Limb (tissue), 2 donors: ENCODE results near the gene SARDH.

Source experiments
- DNase-seq, 2 donors: peaks; one replicate each; pipeline ENCODE4 v3.0.0-alpha.2; 2016; ENCODE audit errors: extremely low spot score in 2 of 2

The SARDH gene, protein sequence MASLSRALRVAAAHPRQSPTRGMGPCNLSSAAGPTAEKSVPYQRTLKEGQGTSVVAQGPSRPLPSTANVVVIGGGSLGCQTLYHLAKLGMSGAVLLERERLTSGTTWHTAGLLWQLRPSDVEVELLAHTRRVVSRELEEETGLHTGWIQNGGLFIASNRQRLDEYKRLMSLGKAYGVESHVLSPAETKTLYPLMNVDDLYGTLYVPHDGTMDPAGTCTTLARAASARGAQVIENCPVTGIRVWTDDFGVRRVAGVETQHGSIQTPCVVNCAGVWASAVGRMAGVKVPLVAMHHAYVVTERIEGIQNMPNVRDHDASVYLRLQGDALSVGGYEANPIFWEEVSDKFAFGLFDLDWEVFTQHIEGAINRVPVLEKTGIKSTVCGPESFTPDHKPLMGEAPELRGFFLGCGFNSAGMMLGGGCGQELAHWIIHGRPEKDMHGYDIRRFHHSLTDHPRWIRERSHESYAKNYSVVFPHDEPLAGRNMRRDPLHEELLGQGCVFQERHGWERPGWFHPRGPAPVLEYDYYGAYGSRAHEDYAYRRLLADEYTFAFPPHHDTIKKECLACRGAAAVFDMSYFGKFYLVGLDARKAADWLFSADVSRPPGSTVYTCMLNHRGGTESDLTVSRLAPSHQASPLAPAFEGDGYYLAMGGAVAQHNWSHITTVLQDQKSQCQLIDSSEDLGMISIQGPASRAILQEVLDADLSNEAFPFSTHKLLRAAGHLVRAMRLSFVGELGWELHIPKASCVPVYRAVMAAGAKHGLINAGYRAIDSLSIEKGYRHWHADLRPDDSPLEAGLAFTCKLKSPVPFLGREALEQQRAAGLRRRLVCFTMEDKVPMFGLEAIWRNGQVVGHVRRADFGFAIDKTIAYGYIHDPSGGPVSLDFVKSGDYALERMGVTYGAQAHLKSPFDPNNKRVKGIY

DNA sequence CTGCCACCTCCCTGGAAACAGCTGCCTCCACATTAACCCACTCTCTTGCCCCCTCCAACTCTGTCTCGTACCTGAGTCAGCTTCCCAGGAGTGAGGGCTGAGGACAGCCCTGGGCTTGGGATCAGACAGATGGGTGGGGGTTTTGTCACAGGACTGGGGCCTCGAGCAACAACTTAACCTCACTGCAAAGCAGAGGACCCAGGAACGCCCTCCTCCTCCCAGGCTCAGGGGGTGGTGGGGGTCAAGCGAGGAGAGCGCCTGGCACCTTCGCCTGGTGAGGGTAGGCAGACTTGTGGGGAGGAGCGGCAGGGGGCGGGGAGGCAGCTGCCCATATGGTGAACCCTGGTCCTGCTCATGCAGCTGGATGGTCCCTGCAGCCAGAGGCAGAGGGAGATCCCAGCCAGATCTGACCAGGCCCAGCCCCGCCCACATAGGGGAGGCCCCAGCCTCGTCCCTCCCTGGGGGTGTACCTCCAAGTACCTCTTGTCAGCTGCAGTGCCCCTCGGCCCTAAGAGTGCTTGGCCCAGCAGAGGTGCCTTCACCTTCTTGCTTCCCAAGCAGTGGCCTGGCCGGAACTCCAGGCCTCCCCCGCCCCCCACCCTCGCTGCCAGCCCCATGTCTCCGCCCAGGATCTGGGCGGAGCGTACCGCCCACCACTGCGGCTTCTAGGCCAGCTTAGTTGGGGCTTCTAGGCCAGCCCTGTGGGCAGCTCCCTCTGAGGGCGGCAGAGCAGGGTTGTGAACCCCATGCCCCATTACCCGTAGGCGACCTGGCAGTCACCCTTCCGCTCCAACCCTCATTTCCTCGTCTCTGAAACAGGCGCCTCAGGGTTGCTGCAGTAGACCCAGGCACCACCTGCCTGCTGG is at the start of gene SARDH:
Gene SARDH (minus strand): TSS at position 579 of the 866 bp plus-strand sequence. CDS start 4,179 bp downstream, outside the sequence.
- DNase-seq: peak; percentile 58 to 76

DNA sequence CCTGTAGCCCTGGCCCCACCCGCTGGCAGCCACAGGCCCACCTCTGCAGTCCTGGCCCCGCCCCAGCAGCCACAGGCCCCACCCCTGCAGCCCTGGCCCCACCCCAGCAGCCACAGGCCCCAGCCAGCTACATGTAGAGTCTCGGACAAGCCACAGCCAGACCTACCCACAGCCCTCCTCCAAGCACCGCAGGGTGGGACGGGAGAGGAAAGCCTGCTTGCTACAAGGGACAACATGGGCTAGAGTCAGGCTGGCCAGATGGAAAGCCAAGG is 49.5 kb upstream of the SARDH start:
- DNase-seq: peak in 1 of 2 donors; percentile 57

DNA sequence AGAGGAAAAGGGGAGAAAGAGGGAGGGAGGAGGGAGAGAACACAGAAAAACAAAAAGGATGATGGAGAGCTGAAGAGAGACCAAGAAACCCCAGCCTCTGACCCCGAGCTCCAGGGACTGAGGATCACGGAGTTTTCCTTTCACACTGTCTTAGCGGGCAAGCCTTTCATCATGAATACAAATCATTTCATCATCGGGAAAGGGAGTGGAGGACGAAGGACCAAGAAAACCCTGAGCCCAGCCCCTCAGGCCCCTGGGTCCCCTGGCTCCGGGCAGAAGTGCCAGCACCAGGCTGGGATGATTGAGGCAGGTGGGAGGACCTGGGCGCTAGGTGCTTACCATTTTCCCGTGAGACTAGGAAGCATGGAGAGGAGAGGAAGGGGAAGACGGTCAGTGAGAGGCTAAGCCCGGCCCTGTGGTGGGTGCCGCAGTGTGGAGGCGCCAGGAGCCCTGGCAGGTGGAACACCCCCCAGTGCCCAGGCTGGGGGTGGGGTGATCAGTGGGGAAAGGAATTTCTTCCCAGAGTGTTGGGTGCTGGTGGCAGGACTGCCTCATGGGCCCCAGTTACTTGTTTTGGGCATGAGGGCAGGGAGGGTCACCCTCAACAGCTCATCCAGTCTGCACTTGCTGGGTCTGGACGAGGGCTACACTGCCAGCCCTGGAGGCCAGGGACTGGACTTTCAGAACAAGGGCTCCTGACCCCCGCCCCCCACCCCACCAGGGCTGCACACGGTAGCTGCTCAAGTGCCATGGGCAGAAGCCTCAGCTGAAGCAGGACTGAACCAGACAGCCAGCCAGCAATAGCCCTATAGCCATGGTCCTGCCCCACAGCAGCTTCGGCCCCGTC is 49.0 kb upstream of the SARDH start:
- DNase-seq: no peak

DNA sequence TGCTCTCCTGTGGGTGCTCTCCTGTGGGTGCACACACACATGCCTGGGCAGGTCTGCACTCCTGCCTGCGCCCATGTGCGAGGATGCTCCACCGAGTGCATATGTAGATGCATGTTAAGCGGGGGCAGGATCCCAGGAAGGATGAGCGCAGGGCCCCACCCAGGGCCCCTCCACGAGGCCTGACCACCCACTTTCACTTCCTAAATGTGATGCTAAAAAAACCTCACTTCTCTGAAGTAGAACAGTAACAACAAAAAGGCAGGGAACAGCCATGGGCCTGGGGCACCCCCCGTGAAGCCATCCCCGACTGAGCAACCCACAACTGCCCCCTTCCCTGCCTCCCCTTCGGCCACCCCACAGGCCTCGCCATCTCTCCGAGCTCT is 48.2 kb upstream of the SARDH start:
- DNase-seq: no peak

DNA sequence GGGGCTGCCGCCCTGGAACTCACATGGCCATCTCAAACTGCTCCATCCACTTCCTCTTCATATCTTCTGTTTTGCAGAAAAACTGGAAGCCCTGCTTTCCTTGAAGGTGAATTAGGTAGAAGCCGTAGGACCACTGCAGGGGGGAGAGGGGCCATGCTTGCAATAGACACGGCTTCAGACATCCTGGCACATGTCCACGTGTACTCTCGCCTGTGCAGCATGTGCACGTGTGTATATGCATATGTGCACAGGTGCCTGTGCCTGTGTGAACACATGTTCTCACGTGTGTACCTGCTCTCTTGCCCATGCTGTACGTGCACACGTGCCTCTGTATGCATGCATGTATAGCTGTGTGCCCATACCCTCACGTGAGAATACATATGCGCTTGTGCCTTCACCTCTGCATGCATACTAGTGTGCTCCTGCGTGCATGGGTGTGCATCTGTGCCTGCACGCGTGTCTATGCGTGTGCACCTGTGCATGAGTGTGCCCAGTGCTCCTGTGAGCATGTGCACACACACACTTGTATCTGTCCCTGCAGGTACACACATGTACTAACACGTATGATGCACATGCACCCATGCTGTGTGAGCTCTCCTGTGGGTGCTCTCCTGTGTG is 47.7 kb upstream of the SARDH start:
- no peak for DNase-seq

DNA sequence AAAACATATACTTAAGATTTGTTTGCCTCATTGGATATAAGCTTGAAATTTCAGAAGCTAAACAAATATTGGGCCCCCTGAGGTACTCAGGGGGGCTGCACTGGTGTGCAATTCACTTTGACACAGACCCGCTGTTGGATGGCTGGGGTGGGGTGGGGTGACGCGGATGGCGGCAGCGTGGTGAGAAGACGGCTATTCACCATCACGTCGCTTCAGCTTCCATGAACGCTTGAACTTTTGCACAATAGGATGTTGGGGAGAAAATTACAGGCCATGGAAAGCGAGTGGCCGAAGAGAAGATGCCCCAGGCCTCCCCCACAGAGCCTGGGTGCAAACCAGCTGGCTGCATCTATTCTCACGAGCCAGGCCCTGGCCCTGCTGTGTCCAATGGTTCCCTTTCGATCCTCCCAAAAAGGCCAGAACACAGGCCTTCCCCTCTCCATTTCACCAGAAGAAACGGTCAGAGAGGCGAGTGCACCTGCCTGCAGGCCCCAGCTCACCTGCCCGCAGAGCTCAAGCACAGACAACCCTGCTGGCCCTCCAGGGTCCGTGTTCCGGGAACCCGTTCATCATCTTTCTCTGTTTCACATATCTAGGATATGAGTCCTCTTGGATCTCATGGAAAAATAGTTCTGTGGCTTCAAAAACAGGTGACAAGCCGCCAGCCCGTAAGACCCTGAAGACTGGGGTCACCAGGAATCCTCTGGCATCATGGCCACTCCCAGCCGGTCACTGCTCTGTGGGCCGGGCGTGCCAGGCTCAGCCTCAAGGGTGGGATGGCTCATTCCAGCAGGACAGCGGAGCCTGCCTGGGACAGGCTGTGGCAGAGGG is 46.8 kb upstream of the SARDH start:
- no peak for DNase-seq

DNA sequence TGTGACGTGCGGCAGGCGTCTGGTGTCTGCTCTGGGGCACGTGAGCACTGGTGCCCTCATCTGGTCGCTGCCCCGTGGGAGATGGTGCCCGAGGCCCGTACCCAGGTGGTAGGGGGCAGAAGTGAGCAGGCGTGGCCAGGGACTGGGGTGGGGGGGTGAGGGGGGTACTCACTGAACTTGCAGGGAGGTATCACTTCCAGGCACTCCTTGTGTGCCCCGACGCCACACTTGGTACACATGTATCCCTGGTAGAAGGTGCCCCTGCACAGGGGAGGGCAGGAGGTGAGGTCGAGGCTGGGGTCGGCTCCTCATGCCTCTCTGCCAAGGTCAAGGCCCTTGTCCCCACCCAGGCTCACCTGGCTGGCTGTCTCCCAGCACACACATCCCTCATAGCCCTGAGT is 45.2 kb upstream of the SARDH start:
- no peak for DNase-seq

DNA sequence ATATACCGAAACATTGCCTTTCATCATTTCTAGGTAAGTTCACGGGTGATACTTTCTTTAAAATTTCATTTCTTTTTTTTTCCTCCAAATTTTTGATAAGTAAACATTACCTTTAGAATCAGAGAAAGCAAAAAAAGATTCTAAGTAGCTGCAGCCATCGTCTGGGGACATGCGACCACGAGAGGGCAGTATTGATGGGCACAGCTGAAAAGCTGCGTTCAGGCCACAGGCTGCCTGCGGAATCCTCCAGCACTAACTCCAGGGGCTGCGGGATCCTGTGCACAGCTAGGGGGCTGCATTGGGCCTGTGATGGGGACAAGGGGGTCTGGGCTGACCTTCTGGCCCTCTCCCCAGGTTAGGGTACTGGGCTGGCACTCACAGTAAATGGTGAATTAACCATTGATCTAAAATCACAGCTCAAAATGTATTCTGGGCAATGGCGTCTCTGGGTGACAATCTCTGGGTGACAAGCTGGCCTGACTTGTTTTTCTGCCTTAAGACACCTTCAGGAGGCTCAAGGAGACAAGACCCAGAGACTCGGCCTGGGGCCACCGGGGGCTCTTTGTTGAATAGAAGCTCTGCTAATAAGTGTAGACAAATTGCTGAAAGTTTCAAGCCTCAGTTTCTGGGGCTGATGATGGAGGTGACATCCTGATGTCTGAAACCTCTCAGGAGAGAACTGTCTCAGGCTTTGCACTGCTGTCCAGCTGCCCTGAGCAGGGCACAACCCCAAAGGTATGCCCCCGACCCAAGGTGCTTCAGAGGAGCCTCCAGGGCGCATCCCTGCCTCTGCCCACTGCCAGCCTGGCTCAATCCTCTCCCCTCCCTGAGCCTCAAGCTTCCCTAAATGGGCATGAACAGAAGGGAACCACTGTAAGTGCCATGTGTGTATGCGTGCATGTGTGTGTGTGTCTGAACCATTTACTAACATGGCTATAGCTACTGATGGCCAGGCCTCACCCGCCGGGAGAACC is 44.3 kb upstream of the SARDH start:
- peak; percentile 81 to 87 for DNase-seq

DNA sequence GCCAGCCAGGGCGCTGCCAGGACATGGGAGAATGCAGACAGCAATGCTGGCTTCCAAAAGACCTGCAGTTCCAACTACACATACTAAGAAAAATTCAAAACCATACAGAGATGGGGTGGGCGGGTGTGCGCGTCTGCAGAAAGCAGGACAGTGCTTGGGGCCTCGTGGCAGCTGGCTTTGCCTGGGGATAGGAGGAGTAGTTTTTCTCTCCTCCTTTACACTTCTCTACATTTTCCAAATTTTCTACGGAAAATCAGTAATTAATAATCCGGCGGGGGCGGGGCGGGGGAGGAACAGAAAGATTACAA is 43.6 kb upstream of the SARDH start:
- no peak for DNase-seq

DNA sequence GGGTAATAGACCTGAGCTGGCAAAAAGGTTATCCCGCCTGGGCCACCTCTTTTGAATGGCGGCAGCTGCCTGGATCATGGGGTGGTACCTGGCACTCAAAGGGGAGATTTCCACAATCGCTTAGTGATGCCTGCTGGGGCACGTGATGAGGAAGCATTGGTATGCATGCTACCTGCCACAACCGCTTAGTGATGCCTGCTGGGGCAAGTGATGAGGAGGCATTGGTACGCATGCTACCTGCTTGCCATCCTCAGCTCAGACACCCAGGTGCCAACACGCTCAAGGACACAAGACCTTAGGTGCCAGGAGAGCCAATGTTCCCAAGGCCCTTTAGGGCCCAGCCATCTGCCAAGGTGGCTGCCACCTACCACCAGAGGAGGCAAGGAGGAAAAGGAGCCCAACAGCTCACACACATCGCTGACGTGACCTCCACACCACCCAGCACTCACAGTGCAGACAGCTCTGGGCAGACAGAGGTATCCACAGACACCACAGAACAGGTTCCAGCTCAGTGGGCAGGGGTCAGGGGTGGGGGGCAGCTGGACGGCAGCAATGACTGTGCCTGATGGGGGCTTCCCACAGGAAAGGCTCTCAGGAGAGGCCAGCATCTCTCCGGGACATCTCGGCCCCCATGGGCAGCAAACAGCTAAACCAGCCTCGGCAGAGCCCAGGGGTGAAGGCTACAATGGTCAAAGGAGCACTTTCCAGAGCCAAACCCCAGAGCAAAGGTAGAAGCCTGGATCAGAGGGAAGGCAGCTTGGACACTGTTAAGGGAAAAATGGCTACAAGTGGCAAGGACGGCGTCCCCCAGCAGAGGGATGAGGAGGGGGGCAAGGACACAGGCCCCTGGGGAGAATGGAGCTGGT is 43.0 kb upstream of the SARDH start:
- DNase-seq: no peak

DNA sequence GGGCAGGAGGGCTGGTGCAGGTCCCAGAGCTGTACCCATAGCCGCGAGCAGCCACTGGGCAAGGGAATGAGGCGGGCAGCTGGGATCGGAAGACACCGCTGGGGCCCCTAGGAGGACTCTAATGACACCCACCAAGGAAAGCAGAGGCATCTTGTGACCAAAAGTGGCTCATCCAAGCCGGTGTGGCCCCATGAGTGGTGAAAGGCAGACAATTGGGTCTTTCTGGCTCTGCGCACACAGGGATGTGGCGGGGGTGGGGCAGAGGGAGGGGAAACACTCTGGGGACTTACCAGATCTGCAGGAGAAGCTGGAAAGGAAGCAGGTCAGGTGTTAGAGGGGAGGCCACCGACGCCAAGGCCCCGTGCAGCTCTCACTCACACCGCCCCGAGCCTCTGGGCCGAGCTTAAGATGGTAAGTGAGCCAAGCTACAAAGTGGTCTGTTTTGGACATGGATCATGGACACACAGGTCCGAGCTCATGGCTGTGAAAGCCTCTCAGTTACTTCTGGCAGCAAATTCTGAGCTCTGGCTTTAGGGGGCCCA is 42.3 kb upstream of the SARDH start:
- no peak for DNase-seq

DNA sequence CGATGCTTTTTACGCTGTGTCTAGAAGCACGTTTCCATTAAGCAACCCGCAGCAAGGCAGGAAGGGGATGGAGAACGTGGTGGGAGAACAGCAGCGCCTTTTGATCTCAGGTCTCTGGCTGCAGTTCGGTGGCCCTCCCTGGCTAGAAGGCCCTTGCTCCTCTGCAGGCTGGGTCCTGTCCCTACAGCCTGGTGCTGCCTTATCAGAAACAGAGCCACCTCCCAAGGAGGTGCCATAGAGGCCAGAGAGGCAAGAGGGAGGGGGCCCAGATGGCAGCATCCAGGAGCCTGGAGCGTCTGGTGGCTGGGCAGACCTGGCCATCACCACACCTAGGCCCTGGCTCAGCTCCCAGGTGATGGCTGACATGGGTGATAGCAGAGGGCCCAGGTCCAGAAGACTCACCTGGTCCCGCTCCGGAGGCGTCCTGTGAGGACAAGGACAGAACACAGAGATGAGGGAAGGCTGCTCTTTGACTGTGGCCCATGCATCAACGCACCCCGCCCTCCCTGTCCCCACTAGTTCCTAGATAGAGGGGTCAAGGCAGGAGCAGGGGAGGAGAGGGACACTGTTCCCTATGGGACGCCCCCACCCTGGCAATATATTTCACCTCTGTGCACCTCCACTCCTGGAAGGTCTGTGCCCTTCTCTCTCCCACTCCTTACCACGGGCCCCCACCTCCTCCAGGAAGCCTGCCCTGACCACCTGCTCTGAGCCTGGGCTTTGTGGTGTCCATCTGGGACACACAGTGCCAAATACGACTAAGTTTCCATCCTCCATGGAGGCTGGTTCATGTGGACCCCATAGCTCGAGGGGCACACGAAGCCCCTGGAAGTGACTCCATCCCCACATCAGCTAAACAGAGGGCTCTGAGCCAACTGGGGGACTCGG is 41.6 kb upstream of the SARDH start:
- no peak for DNase-seq

DNA sequence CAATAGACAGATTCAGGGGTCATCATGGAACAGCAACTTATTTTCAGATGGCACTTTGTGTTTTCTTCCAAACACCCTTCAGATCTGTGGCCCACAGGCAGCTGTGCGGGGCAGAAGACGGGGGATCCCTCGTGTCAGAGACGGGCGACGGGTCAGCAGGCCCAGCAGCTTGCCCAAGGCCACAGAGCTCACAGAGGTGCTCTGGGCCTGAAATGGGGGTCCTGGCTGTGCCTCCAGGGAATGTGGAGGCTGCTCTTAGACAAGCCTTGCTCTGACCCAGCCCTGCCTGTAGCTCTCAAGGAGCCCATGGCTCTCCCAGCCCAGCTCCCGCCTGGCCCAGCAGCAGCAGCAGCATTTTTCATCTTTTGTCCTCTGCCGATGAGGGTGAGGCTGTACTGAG is 40.9 kb upstream of the SARDH start:
- no peak for DNase-seq

DNA sequence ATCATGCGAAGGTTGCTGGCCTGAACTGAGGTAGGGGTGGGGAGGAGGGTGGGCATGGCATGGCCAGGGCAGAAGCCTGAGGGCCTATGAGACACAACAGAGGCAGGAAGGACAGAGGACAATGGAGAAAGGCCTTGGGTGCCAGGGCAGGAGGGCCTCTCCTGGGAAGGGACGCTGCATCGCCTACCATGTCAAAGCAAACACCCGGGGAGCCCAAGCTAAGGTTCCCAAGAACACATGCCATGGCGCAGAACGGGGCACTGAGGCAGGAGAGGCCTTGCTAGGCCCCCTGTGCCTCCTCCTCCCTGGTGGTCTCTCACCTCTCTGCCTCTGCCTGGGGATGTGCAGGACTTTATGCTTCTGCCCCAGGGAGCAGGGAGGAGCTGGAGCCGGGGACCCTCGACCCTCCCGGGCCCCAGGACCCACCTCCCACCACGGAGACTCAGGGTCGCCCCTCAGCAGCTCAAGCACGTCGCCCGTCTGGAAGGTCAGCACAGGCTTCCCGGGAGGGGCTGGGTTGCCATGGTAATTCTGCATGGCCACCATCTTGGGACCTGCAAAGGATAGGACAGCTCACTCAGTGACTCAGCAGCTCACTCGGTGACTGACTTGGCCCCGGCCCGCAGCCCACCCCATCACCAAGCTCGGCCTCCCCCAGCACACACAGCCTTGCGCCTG is 40.3 kb upstream of the SARDH start:
- no peak for DNase-seq

DNA sequence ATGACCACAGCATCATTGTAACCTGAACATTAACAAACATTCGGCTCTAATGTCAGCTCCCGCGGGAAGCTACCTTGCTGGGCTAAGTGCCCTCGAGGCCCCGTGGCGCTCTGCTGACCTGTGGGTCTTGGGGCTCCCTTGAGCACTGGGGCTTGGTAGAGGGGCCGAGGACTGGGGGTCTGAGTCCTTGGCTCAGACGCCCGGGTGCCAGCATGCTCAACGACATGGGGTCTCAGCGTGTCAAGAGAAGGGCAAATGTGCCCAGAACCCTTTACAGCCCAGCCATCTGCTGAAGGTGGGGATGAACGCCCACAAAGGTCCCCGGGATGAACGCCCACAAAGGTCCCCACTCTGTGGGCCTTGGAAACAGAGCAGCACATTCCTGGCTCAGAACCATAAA is 39.7 kb upstream of the SARDH start:
- no peak for DNase-seq
